Cardiac muscle cell (in vitro differentiated cells and primary cell): ENCODE measurements around the gene RASSF4. TPM values are rescaled to one million over a fixed set of nuclear protein-coding genes. Genes with fewer than 3 reads are reported as not detected.

Experiments
- DNase-seq, 2 donors: peaks; one replicate each; pipeline versions ENCODE4 v3.0.0 to v3.0.0-alpha.2; 2010 to 2017; ENCODE audit warnings: low read depth in 1 of 2, low spot score in 1 of 2
- H3K27ac ChIP-seq: fragments of 200-600 bp; sonication (generic); 2 replicates; pipeline ENCODE4 v1.5.1; 2016
- H3K27me3 ChIP-seq: fragments of 200-600 bp; sonication (generic); 2 replicates; pipeline ENCODE4 v1.6.0; 2016; ENCODE audit warnings: control low read depth
- H3K36me3 ChIP-seq: fragments of 200-600 bp; sonication (generic); 2 replicates; pipeline ENCODE4 v1.5.1; 2016; ENCODE audit warnings: control low read depth
- H3K4me1 ChIP-seq: fragments of 200-600 bp; sonication (generic); 2 replicates; pipeline ENCODE4 v1.8.1; 2017; ENCODE audit warnings: low read depth, mild to moderate bottlenecking, mixed run types
- H3K4me3 ChIP-seq: fragments of 200-600 bp; sonication (generic); 2 replicates; pipeline ENCODE4 v1.5.1; 2016; ENCODE audit warnings: mild to moderate bottlenecking
- H3K9me3 ChIP-seq: fragments of 200-600 bp; sonication (generic); 2 replicates; pipeline ENCODE4 v1.5.1; 2017; ENCODE audit warnings: low read depth, mild to moderate bottlenecking, control low read depth
- CTCF ChIP-seq: IDR thresholded peaks from 2 replicates; pipeline ENCODE4 v1.5.1; 2012; ENCODE audit warnings: low read depth, mild to moderate bottlenecking, low read length
- polyA plus RNA-seq: library from polyadenylated mRNA; unstranded; fragments of >200 nt; fragmentation: Nextera tagmentation; extraction: Ambion mirVana; gene quantifications from 2 replicates; pipeline ENCODE4 v1.2.1, GENCODE V29; 2016
- total RNA-seq: library from RNA; depleted of rRNA; stranded (reverse); fragments of >200 nt; gene quantifications from 2 replicates; pipeline ENCODE4 v1.2.3, GENCODE V29; 2016

The RASSF4 gene
- total and polyA plus RNA-seq, 2 experiments from 2014 or later, result 63.6 to 70.7 TPM

DNA sequence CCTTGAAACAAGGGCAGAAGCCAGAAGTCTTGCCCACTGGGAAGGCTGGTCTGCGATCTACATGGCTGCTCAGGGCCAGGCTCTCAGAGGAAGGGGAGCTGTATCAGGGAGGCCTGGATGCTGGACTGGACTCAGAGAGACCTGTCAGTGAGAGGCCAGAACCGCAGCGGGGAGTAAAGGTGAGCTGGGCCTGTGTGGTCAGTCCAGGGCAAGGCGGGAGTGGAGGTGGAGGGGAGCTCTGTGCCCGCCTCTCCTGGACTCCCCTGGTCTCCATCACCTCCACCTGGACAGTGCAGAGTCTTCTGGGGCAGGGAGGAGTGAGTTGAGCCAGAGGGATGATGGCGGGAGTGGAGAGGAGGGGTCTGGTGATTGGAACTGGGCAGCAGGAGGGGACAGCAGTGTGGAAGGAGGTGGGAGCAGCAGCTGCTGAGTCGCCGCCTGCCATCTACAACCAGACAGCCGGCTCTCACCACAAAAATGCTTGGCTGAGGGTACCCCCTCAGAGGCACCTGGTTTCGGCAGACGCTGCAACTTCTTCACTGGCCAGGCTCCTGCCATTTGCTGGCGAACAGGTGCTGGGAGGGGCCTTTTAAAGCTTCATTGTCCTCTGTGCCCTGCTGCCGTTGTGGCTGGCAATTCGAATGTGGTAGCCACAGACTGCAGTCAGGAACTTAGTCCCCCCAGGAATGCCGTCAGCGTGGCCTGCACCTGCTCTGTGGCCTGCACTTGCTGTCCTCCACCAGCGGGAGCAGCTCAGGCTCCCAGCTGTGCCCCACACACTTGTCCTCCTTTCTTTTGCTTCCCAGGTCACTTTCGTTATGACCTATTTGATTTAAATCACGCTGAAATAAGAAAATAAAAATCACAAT, 3.5 kb downstream of the RASSF4 start:
- Histone ChIP-seq H3K36me3 (no peaks in the 10 kb centered on the region), H3K4me3 (no peak overlapping the region), H3K27me3 (no peaks in the 10 kb centered on the region), H3K9me3 (no peaks in the 10 kb centered on the region), H3K27ac (peak overlapping the region; percentile 95), H3K4me1 (peaks cover 73% of the 10 kb centered on the region)
- peak in 1 of 2 donors; percentile 45 for DNase-seq
- TF ChIP-seq CTCF, result peak; percentile 14

- H3K27me3 ChIP-seq, result no peaks in the 10 kb centered on the region
- no peaks in the 10 kb centered on the region for H3K9me3 ChIP-seq
- no peak overlapping the region for H3K4me3 ChIP-seq
- H3K4me1 ChIP-seq, result peaks cover 66% of the 10 kb centered on the region
- H3K27ac ChIP-seq, result peak overlapping the region; percentile 95
- peak in 1 of 2 donors; percentile 68 for DNase-seq
- no peaks in the 10 kb centered on the region for H3K36me3 ChIP-seq
- peak; percentile 0 for TF ChIP-seq CTCF
These were observed 4.4 kb downstream of the RASSF4 start for GRCh38 chr10:44963772-44964633.

DNA sequence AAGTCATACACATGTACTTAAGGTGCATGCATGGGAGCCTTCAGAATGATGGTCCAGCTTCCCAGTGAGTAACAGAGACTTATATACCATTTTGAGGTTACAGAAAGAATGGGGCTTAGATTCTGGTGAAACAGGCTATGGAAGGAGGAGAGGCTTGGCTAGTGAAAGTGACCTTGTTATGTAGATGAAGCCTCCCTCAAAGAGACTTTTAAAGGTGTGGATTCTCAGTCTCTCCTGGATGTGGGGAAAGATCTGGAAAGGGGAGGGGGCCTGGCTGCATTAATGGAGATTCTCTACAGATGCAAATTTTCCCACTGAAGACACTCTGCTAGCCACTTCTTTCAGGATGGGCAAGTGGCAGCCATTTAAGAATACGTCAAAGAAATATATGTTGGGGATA, 5.5 kb downstream of the RASSF4 start:
- H3K9me3 ChIP-seq, result no peaks in the 10 kb centered on the region
- no peaks in the 10 kb centered on the region for H3K36me3 ChIP-seq
- no peak overlapping the region for H3K4me3 ChIP-seq
- H3K27ac ChIP-seq, result peak overlapping the region; percentile 95
- peaks cover 65% of the 10 kb centered on the region for H3K4me1 ChIP-seq
- no peak for DNase-seq
- no peaks in the 10 kb centered on the region for H3K27me3 ChIP-seq
- TF ChIP-seq CTCF, result no peak

DNA sequence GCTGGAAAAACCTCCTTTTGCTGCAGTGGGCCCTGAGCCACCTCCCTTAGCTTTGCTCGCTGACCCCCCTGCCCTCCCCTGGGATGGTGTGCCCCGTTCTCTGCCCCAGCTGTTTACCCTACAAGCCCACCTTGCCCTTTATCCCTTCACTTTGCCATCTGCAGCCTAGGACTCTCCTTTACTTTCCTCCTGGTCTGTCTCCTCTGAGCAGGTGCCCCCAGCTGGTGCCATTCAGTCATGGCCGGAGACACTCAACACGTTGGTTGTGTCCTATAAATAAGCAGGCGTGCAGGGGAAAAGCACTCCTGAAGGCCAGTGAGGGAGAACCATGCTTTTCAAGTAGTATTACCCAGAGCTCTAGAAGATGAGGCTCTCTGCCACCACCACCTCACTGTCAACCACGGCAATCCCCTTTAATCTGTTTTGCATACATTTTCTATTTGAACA, 6.1 kb downstream of the RASSF4 start:
- Histone ChIP-seq H3K36me3 (no peaks in the 10 kb centered on the region), H3K27me3 (no peaks in the 10 kb centered on the region), H3K4me3 (no peak overlapping the region), H3K4me1 (peaks cover 59% of the 10 kb centered on the region), H3K27ac (peak overlapping the region; percentile 95), H3K9me3 (no peaks in the 10 kb centered on the region)
- no peak for TF ChIP-seq CTCF
- DNase-seq, result peak in 1 of 2 donors; percentile 73

DNA sequence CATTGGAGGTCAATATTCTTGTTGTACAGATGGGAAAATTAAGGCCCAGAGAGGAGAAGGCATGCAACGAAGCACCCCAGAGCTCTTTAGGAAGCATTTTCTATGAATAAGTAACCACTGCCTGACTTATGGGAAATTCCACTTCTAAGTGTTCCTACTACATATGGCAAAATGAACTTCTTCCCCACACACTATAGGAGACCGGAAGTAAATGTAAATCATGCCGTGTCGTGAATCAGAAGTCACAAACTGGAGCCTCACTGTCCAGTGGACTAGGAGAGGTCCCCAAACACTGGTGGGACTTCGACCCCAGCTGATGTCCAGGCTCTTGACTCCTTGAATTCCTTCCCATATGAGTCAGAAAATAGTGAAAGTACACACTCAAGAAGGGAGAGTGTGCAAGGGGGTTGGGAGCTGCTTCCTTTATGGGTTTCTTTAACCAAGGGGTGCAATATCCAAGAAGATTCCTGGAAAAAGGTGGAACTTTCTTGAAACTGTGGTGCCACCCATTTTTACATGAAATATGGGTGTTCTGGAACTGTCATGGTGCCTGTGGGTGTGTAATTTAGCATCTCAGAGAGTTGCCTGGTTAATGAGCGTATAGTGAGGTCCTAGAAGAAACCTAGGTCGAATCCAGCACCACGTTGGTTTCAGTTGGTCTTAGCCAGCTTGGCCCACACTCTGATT, 6.7 kb downstream of the RASSF4 start:
- Histone ChIP-seq H3K4me3 (no peak overlapping the region), H3K9me3 (no peaks in the 10 kb centered on the region), H3K27ac (no peak overlapping the region), H3K4me1 (peaks cover 53% of the 10 kb centered on the region), H3K27me3 (no peaks in the 10 kb centered on the region), H3K36me3 (no peaks in the 10 kb centered on the region)
- DNase-seq, result no peak
- no peak for TF ChIP-seq CTCF
